Stimulated activated CD4-positive, alpha-beta T cell treated with anti-CD3 and anti-CD28 coated beads, Interleukin-15, amount 100 ng/mL, for 24 hours (primary cell): Measurements from ENCODE around the gene LILRB1.
A peak's percentile ranks its signal among the peaks of the same experiment; 100 is the strongest.
"Not testable (repeated sequence)": the region's sequence is repeated elsewhere in the genome, so short reads cannot be mapped to it uniquely, and the experiment has no call there.

Experiments used
- DNase-seq: peaks from one replicate; pipeline ENCODE4 v3.0.0-alpha.2; 2020

LILRB1 gene

GRCh38 chr19:54630262-54630661, at the start of gene LILRB1:
Gene LILRB1 (plus strand): TSS chr19:54630484. CDS start chr19:54631074, 590 bp downstream.
- not testable (repeated sequence) for DNase-seq

- DNase-seq: no peak
These were observed 43.9 kb upstream of the LILRB1 start for GRCh38 chr19:54586397-54586796.

- no peak for DNase-seq
These were observed 43.3 kb upstream of the LILRB1 start for GRCh38 chr19:54587026-54587425.

- DNase-seq: not testable (repeated sequence)
These were observed 36.8 kb upstream of the LILRB1 start, which contains the start of gene LILRA1 for GRCh38 chr19:54593445-54593844. Gene LILRA1 (plus strand): TSS chr19:54593632. CDS start chr19:54594245, 613 bp downstream.

GRCh38 chr19:54593931-54594626, 36.2 kb upstream of the LILRB1 start:
- DNase-seq: not testable (repeated sequence)

- DNase-seq: no peak
These were observed 35.5 kb upstream of the LILRB1 start for GRCh38 chr19:54594737-54595136.

GRCh38 chr19:54595680-54596436, 34.4 kb upstream of the LILRB1 start:
- DNase-seq: not testable (repeated sequence)

GRCh38 chr19:54600212-54600611, 30.1 kb upstream of the LILRB1 start:
- no peak for DNase-seq

- no peak for DNase-seq
These were observed 24.1 kb upstream of the LILRB1 start for GRCh38 chr19:54606230-54606629.

- DNase-seq: peak; percentile 11
These were observed 23.1 kb upstream of the LILRB1 start for GRCh38 chr19:54606891-54607784.

- DNase-seq: no peak
These were observed 22.5 kb upstream of the LILRB1 start for GRCh38 chr19:54607785-54608150.

GRCh38 chr19:54608205-54608604, 22.1 kb upstream of the LILRB1 start:
- no peak for DNase-seq

GRCh38 chr19:54608792-54609191, 21.5 kb upstream of the LILRB1 start:
- no peak for DNase-seq

GRCh38 chr19:54609356-54609791, 20.9 kb upstream of the LILRB1 start:
- DNase-seq: no peak

- DNase-seq: no peak
These were observed 17.9 kb upstream of the LILRB1 start for GRCh38 chr19:54612428-54612827.

GRCh38 chr19:54614726-54615125, 15.6 kb upstream of the LILRB1 start:
- no peak for DNase-seq

- no peak for DNase-seq
These were observed 14.2 kb upstream of the LILRB1 start for GRCh38 chr19:54616057-54616456.

- DNase-seq: no peak
These were observed 13.3 kb upstream of the LILRB1 start for GRCh38 chr19:54616821-54617560.

GRCh38 chr19:54620464-54620863, 9.8 kb upstream of the LILRB1 start:
- no peak for DNase-seq

GRCh38 chr19:54622431-54622830, 7.9 kb upstream of the LILRB1 start:
- no peak for DNase-seq

GRCh38 chr19:54624234-54624633, 6.0 kb upstream of the LILRB1 start:
- not testable (repeated sequence) for DNase-seq
